RPMI7951 (cell line): ENCODE data around the gene TMEM229A. TPM values are rescaled to one million over a fixed set of nuclear protein-coding genes. Genes with fewer than 3 reads are reported as not detected.
"Not testable (repeated sequence)": the region's sequence is repeated elsewhere in the genome, so short reads cannot be mapped to it uniquely, and the experiment has no call there.

Experiments
- DNase-seq: peaks from one replicate; pipeline ENCODE4 v3.0.0-alpha.2; 2012; ENCODE audit warnings: low read depth
- total RNA-seq: library from RNA; depleted of rRNA; stranded (reverse); fragments of >200 nt; shearing (Covaris generic); gene quantifications from 2 replicates; pipeline ENCODE4 v1.2.3, GENCODE V29; 2014

The TMEM229A gene
- total RNA-seq, 1 experiment from 2014 or later = not detected

DNA sequence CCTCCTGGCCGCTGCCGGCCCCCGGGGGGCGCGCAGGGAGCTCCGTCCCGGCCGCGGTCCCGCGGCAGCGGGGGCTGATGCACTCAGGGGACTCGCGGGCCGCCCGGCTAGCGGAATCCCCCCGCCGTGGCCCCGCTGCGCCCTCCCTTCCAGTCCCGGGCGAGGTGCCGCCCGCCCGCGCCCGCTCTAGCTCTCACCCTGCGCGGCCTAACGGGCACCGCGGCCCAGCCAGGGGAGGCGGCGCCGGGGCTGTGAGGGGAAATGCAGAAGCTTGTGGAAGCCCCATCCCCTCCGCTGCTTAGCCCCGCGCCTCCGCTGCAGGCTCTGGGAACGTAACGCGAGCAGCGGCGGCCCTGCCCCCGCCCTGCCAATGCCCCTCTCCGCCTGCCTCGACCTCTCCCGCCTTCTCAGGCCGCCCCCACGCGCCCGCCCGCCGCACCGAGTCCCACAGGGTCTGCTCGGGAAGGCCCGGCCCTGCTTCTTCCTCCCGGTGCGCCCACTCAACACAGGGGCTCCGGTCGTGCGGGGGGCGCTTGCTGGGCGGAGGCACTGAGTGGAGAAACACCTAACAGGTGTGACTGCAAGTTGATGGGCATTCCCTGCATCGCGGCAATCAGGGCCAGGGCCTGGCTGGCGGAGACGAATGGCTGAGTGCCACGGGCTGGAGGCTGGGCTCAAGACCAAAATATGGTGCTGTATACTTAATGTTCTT lies 384 bp upstream of the TMEM229A start:
- DNase-seq = no peak

DNA sequence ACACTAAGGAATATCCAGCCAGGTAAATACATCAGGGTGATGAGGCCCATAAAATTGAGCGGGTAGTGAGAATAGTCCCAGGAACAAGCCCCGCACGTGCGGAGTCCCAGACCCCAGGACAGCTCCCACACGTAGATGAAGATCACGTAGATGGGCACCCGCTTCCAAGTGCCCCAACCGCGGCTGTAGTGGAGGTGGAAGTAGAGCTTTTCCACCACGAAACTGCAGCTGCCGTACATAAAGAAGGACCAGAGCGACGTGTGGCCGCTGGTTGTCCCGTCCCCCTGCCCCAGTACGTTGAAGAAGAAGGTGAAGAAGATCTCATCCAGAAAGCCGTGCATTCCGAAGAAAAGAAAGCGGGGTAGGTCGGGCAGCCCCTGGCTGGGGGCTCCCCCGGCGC lies 948 bp downstream of the TMEM229A start:
- DNase-seq = no peak

DNA sequence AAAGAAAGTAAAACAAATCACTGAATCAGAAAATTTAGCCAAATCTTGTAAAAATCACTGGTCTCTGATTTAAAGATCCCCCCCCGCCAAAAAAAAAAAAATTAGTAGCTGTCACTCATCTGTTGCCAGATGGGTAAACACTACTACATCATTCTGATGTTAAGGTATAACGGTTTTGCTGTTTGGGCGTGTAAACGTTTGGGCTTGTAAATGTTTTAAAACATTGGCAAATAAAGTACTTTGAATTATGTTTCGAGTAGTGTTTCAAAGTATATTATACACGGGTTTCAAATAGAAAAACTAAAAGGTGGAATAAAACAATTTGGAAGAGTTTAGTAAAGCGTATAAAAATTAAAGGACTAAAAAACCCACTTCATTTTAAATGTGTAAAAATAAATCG lies 1.5 kb downstream of the TMEM229A start:
- DNase-seq = no peak

DNA sequence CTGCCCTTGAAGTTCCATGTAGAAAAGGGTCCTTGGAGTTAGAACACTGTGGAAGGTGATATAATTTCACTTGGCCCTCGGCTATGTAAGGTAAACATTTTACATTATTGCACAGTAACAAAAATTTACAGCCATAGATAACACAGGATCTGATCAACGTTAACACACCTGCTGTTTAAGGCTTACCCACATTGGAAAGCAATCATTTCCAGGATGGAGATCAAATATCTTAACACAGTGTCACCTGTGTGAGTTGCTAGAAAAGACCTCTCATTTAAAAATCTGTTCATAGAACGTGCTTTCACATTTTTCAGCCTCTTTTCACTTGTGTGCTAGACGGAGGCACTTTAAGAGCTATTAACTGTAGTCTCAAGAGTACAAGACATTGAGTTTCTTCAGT lies 1.9 kb downstream of the TMEM229A start:
- DNase-seq = no peak

DNA sequence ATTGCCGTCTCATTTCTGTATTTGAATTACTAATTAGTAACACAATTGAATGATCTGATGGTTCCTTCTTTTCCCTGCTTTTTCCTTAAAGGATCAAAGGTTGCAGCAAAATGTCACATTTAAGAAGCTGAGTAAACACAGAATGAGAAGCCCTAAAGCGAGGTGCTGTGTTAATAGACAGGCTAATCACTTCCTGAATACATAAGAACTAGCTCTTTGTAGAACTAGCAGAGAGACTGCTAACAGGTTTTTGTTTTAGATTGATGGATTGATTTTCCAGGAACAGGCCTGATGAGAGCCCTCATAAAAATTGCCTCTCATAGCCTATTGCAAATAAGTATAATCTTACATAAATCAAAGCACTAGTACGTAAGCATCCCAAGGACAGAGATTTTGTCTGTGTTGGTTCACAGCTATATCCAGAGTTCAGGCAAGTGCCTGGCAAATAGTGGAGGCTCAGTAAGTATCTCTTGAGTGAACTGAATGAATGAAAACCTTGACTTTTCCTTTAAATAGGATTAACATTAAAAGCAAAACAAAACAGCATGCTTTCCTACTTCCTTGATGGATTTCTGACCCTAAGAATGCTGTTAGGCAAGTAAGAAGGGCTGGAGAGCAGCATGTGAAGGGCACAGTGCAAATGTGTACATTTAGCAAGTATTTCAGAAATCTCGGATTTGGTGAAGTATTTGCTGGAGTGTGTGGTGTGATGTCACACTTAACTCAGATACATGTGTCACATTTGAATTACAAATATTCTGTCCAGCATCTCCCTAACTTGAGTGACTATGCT lies 3.3 kb downstream of the TMEM229A start:
- no peak for DNase-seq

DNA sequence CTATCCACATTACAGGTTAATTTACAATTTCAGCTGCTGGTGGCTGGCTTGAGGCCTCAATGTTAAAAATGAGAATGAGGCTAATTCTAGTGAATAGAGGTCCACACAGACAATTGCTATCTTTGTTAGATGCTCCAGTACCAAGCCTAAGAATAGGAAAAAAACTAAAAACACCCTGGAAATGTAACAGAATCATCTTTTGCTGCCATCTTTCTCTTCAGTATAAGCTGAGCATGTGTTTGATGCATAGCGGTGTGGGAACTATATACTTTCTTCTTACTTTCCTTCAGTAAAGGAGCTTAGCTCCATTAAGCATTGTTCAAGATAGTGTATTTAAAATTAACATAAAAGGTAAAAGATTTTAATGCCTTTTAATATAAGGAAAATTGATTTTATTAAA lies 5.6 kb downstream of the TMEM229A start:
- no peak for DNase-seq

DNA sequence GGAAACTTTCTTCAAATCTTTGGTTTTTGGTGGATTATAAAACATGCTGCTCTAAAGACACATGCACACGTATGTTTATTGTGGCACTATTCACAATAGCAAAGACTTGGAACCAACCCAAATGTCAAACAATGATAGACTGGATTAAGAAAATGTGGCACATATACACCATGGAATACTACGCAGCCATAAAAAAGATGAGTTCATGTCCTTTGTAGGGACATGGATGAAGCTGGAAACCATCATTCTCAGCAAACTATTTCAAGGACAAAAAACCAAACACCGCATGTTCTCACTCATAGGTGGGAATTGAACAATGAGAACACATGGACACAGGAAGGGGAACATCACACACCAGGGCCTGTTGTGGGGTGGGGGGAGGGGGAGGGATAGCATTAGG lies 8.5 kb downstream of the TMEM229A start:
- DNase-seq = not testable (repeated sequence)

DNA sequence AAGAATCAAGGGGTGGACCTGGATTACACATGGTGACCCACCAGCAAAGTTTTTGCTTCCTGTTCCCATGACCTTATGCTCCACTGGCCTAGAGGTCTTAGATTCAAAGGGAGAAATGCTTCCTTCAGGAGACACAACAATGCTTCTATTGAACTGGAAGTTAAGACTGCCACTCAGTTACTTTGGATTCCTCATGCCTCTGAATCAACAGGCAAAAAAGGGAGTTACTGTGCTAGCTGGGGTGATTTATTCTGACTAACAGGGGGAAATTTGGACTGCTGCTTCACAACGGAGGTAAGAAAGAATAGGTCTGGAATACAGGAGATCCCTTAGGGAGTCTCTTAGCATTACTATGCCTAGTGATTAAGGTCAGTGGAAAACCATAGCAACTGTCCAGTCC lies 10.3 kb downstream of the TMEM229A start:
- DNase-seq = no peak

DNA sequence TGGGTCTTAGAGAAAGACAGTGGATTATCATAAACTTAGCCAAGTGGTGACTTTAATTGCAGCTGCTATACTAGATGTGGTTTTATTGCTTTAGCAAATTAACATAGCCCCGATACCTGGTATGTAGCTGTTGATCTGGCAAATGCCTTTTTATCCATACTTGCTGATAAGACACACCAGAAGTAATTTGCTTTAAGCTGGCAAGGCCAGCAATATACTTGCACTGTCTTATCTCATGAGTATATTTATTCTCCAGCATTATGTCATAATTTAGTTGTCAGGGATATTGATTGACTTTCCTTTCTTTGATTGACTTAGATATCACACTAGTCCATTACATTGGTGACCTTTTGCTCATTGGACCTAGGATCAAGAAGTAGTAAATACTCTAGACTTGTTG lies 12.8 kb downstream of the TMEM229A start:
- no peak for DNase-seq

DNA sequence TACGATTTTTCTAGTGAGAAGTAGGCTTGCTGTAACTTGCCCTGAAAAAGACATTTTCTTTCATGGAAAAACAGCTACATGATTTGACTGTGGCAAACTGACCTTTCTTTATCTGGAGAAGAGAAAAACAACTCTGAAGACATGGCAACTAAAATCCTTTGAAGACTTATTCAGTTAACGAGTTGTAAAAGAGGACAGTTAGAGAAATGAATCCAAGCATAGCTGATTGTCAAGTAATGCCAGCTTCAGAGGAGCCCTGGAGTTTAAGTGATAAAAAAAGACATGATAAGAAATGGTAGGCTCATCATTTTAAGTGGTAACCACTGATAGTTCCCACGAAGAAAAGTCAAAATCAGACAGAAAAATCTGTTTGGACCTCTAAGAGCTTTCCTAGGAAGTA lies 19.6 kb downstream of the TMEM229A start:
- DNase-seq = no peak

DNA sequence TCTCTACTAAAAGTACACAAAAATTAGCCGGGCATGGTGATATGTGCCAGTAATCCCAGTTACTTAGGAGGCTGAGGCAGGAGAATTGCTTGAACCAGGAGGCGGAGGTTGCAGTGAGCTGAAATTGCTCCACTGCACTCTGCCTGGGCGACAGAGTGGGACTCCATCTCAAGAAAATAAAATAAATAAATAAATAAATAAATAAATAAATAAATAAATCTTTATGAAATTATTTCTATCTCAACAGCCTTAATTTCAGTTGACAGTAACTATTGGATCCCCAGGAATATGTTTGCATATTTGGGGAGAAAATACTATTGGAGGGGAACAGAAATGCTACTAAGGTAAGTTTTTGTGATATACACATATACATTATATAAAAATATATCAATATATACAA lies 20.0 kb downstream of the TMEM229A start:
- no peak for DNase-seq

DNA sequence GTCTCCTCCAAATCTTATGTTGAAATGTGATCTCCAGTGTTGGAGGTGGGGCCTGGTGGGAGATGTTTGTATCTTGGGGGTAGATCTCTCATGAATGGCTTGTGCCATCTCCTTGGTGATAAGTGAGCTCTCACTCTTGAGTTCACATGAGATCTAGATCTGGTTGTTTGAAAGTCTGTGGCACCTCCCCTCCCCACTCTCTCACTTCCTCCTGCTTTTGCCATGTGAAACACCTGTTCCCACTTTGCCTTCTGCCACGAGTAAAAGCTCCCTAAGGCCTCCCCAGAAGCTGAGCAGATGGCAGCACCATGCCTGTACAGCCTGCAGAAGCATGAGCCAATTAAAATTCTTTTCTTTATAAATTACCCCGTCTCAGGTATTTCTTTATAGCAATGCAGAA lies 23.5 kb downstream of the TMEM229A start:
- DNase-seq = no peak

DNA sequence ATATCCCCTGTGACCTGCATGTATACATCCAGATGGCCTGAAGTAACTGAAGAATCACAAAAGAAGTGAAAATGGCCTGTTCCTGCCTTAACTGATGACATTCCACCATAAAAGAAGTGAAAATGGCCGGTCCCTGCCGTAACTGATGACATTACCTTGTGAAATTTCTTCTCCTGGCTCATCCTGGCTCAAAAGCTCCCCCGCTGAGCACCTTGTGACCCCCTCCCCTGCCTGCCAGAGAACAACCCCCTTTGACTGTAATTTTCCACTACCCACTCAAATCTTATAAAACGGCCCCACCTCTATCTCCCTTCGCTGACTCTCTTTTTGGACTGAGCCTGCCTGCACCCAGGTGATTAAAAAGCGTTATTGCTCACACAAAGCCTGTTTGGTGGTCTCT lies 24.6 kb downstream of the TMEM229A start:
- not testable (repeated sequence) for DNase-seq

DNA sequence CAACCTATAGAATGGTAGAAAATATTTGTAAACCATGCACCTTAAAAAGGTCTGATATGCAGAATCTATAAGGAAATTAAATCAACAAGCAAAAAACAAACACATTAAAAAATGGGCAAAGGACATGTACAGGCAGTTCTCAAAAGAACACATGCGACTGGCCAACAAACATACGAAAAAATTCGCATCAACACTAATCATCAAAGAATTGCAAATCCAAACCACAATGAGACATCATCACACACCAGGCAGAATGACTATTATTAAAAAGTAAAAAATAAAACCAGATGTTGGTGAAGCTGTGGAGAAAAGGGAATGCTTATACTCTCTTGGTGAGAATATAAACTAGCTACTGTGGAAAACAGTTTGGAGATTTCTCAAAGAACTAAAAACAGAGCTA lies 33.2 kb downstream of the TMEM229A start:
- DNase-seq = no peak

DNA sequence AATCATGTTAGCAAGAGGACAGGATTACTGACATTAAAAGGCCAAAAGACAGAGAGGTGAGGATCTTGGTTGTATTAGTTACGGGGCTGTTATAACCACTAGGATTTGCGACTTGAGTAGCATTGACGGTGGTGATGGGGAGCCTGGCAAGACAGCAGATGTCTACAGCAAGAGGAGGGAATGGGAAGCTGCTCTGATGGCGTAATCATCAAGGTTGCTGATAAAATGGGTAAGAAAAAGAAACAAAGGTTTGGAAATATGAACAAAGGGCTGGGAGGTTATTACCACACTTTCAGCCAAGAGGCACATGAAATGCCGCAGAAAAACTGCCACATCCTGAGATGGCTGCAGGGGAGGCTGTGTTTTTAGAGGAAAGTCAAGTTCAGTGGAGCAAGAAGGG lies 33.9 kb downstream of the TMEM229A start:
- no peak for DNase-seq

DNA sequence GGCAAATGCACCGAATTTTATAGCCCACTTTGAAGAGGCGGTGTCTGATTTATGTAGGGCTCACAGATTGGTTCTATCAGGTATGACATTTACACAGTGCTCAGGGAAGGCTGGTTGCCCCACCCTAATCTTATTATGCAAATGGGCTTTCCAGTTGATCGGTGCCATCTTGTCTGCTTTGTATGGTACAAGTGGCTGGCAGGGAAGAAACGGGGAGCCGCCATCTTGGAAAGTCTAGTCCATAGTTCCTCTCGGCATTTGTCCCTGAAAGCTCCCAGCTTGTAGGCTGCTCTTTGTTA lies 36.6 kb downstream of the TMEM229A start:
- no peak for DNase-seq

DNA sequence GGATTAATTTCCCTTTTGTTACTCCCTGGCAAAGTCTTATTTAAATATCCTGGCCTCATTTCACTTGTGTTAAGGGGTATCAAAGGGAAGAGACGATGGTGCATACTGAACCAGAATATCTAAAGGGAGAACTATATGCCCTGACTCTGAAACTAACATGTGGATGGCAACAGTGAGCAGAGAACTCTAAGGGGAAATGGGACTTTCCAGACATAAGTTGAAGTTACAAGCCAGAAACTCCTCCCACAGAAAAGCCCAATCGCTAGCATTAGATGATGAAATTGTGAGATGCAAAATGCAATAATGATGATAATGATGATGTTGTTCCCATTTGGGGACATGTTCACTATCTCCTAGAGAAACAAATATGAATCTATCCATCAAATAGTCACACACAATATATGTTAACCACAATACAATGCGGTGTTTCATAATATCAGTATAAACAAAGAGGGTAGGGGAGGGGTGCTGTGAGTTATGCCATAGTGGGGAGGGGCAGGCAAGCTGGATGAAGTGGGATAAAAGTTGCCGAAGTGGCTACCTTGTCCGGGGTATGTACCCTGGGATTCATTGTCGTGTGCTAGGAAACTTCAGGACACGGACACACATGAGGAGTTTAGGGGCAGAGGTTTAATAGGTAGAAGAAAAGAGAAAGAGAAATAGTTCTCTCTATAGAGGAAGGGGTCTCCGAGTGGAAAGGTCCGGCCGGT lies 37.1 kb downstream of the TMEM229A start:
- DNase-seq = no peak

DNA sequence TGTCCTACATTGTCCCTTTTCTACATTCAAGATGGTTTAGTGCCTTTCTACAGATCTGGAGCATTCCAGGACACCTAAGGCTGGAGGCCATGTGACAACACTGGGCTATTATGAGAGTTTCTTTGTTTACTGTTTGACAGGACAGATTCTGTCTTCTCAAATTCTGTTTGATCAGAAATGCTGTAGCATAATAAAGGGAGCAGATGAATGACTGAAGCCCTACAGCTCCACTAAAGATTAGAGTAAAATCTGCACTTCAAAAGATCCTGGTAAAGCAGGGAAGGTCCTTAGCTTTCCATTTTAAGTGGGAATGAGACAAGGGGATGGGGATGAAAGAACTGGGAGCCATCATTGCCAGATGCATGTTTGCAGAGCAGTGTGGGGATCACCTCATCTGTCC lies 38.4 kb downstream of the TMEM229A start:
- no peak for DNase-seq

DNA sequence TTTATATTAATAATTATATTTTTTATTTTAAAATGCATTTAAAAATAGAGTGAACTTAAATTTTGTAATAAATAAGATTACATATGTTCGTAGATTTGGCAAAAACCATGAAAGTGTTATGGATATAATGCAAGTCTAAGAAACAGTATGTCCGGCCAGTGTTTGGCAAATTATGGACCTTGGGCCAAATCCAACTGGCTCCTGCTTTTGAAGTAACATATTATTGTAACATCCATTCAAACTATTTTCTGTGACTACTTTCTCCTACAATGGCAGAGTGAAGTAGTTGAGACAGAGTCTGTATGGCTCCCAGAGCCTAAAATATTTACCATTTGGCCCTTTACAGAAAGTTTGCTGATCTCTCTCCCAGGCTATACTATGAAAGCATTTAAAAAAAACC lies 38.9 kb downstream of the TMEM229A start:
- no peak for DNase-seq

DNA sequence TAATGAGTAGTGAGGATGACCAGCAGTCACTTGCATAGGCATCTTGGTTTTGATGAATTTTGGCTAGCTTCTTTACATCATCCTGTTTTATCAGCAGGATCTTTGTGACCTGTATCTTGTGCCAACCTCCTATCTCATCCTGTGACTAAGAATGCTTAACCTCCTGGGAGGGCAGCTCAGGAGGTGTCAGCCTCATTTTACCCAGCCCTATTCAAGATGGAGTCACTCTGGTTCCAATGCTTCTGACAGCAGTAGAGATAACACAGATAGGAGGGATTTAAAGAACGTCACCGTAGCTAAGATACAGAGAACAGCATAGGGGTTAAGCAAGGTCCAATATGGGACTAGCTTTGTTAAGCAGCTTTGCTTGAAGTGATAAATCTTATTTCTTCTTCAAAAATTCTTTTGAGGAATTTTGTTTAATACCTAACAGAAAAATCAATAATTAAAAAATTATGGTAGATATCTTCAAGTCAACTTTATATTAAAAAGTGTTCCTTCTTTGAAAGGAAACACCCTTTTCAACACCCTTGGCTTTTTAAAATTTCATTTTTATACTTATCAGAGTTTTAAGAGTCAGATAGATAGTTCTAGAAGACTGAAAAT lies 39.9 kb downstream of the TMEM229A start:
- DNase-seq = no peak

DNA sequence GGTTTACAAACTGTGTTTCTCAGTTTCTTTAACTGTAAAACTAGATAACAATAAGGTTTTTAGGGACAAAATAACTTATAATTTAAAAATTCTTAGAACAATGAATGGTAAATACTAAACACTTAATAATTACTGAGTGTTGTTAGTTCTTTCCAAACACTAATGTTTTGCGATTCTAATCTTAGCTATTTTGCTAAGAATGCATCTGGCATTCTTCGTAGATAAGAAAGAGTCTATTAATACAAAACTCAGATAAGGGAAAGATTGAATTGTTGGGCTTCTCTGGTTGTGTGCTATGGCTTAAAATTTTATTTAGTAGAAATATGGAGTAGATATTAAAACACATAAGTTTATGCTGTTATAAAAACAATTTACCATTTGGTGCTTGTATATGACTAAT lies 45.4 kb downstream of the TMEM229A start:
- no peak for DNase-seq
